Measurements from ENCODE around the gene GBP7. TPM values are rescaled to one million over a fixed set of nuclear protein-coding genes. Genes with fewer than 3 reads are reported as not detected.

Gene GBP7
- total RNA-seq, 1 experiment from 2014 or later: not detected

GRCh38 chr1:89195476-89195875 is 19.7 kb upstream of the GBP7 start:
- ChIA-PET CTCF (no interaction called here), POLR2A (ENCODE audit: unreplicated experiment) (no interaction called here)
- no peaks in the 10 kb centered on the region for H3K4me1 ChIP-seq (replicated peaks; ENCODE audit: insufficient read depth)
- H3K4me3 ChIP-seq: no peak overlapping the region
- intact Hi-C loops (cut with micrococcal nuclease; ENCODE audit: unreplicated experiment): loop anchor here (10.0 kb wide), 1 partner anchor 159 kb away; no protein-coding TSS in a partner anchor
- H4K20me1 ChIP-seq (ENCODE audit: insufficient read depth): no peaks in the 10 kb centered on the region
- no peaks in the 10 kb centered on the region for H3K79me2 ChIP-seq (ENCODE audit: low read depth)
- H3K9me3 ChIP-seq (ENCODE audit: insufficient read depth, low read depth): no peaks in the 10 kb centered on the region
- no peaks in the 10 kb centered on the region for H3K9me2 ChIP-seq (ENCODE audit: insufficient read depth)
- H2AFZ ChIP-seq: no peak overlapping the region
- no peak overlapping the region for H3K27ac ChIP-seq
- TF ChIP-seq CTCF (conservative IDR thresholded peaks at IDR 0.05) (no peak), EZH2 (IDR thresholded peaks at IDR 0.05; ENCODE audit: low read depth) (no peak)
- no peaks in the 10 kb centered on the region for H3K36me3 ChIP-seq (ENCODE audit: low read depth)
- no TSS peak for BruUV-seq (replicated peaks)
- no peak for DNase-seq
- no peaks in the 10 kb centered on the region for H3F3A ChIP-seq (ENCODE audit: insufficient read depth, low read depth)
- H3K4me2 ChIP-seq: no peak overlapping the region
- no peaks in the 10 kb centered on the region for H3K27me3 ChIP-seq (ENCODE audit: insufficient read depth, low read depth)

GRCh38 chr1:89191314-89191713 is 15.5 kb upstream of the GBP7 start:
- no peaks in the 10 kb centered on the region for H3K27me3 ChIP-seq (ENCODE audit: insufficient read depth, low read depth)
- no peaks in the 10 kb centered on the region for H3K4me1 ChIP-seq (replicated peaks; ENCODE audit: insufficient read depth)
- H3K4me2 ChIP-seq: no peak overlapping the region
- no peaks in the 10 kb centered on the region for H3K9me3 ChIP-seq (ENCODE audit: insufficient read depth, low read depth)
- H3K27ac ChIP-seq: no peak overlapping the region
- H3K9me2 ChIP-seq (ENCODE audit: insufficient read depth): no peaks in the 10 kb centered on the region
- DNase-seq: no peak
- intact Hi-C loops (cut with micrococcal nuclease; ENCODE audit: unreplicated experiment): loop anchor here (10.0 kb wide), 1 partner anchor 163 kb away; no protein-coding TSS in a partner anchor
- CTCF ChIA-PET: no interaction called here
- no peaks in the 10 kb centered on the region for H3K36me3 ChIP-seq (ENCODE audit: low read depth)
- no peak for TF ChIP-seq CTCF (conservative IDR thresholded peaks at IDR 0.05)
- no peak for TF ChIP-seq EZH2 (IDR thresholded peaks at IDR 0.05; ENCODE audit: low read depth)
- BruUV-seq (replicated peaks): no TSS peak
- H2AFZ ChIP-seq: no peak overlapping the region
- POLR2A ChIA-PET (ENCODE audit: unreplicated experiment): no interaction called here
- no peaks in the 10 kb centered on the region for H3F3A ChIP-seq (ENCODE audit: insufficient read depth, low read depth)
- no peaks in the 10 kb centered on the region for H4K20me1 ChIP-seq (ENCODE audit: insufficient read depth)
- H3K79me2 ChIP-seq (ENCODE audit: low read depth): no peaks in the 10 kb centered on the region
- no peak overlapping the region for H3K4me3 ChIP-seq

- H4K20me1 ChIP-seq (ENCODE audit: insufficient read depth): no peaks in the 10 kb centered on the region
- H3K9me3 ChIP-seq (ENCODE audit: insufficient read depth, low read depth): no peaks in the 10 kb centered on the region
- H3F3A ChIP-seq (ENCODE audit: insufficient read depth, low read depth): no peaks in the 10 kb centered on the region
- no peaks in the 10 kb centered on the region for H3K36me3 ChIP-seq (ENCODE audit: low read depth)
- BruUV-seq (replicated peaks): no TSS peak
- POLR2A ChIA-PET (ENCODE audit: unreplicated experiment): no interaction called here
- H3K4me2 ChIP-seq: no peak overlapping the region
- no peak overlapping the region for H3K27ac ChIP-seq
- no peaks in the 10 kb centered on the region for H3K27me3 ChIP-seq (ENCODE audit: insufficient read depth, low read depth)
- no peak for TF ChIP-seq CTCF (conservative IDR thresholded peaks at IDR 0.05)
- TF ChIP-seq EZH2 (IDR thresholded peaks at IDR 0.05; ENCODE audit: low read depth): no peak
- no peaks in the 10 kb centered on the region for H3K79me2 ChIP-seq (ENCODE audit: low read depth)
- H3K4me1 ChIP-seq (replicated peaks; ENCODE audit: insufficient read depth): no peaks in the 10 kb centered on the region
- CTCF ChIA-PET: no interaction called here
- H3K9me2 ChIP-seq (ENCODE audit: insufficient read depth): no peaks in the 10 kb centered on the region
- intact Hi-C loops (cut with micrococcal nuclease; ENCODE audit: unreplicated experiment): loop anchor here (10.0 kb wide), 1 partner anchor 165 kb away; no protein-coding TSS in a partner anchor
- DNase-seq: no peak
- H3K4me3 ChIP-seq: no peak overlapping the region
- H2AFZ ChIP-seq: no peak overlapping the region
Measured at GRCh38 chr1:89190017-89190416, 14.2 kb upstream of the GBP7 start.
